ENCODE measurements around the gene ARF4.

The ARF4 gene

DNA sequence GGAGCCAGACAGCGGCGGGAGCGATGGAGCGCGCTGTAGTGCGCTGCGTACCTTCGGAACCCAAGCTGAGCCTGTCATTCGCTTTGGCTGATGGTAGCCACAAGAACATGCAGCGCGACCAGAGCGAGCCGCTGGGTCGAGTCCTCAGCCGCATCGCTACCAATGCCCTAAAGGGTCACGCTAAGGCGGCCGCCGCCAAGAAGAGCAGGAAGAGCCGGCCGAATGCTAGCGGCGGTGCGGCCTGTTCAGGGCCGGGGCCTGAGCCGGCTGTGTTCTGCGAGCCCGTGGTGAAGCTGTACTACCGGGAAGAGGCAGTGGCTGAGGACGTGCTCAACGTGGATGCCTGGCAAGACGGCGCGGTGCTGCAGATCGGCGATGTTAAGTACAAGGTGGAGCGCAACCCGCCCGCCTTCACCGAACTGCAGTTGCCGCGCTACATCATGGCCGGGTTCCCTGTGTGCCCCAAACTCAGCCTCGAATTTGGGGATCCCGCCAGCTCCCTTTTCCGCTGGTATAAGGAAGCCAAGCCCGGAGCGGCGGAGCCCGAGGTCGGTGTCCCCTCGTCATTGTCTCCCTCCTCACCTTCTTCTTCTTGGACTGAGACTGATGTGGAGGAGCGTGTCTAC is 40.6 kb downstream of the ARF4 start:
- Mint-ChIP-seq H3K36me3 (ENCODE audit: low read depth) (peaks cover 20% of the 10 kb centered on the region), H3K9me3 (no peaks in the 10 kb centered on the region), H3K4me1 (peaks cover 26% of the 10 kb centered on the region), H3K4me3 (peak overlapping the region; percentile 83 to 99 (median 86)), H3K27ac (peak overlapping the region; percentile 92 to 98 (median 98)), H3K27me3 (ENCODE audit: low read depth) (no peaks in the 10 kb centered on the region)
- TF ChIP-seq, protein P1, sequence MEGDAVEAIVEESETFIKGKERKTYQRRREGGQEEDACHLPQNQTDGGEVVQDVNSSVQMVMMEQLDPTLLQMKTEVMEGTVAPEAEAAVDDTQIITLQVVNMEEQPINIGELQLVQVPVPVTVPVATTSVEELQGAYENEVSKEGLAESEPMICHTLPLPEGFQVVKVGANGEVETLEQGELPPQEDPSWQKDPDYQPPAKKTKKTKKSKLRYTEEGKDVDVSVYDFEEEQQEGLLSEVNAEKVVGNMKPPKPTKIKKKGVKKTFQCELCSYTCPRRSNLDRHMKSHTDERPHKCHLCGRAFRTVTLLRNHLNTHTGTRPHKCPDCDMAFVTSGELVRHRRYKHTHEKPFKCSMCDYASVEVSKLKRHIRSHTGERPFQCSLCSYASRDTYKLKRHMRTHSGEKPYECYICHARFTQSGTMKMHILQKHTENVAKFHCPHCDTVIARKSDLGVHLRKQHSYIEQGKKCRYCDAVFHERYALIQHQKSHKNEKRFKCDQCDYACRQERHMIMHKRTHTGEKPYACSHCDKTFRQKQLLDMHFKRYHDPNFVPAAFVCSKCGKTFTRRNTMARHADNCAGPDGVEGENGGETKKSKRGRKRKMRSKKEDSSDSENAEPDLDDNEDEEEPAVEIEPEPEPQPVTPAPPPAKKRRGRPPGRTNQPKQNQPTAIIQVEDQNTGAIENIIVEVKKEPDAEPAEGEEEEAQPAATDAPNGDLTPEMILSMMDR (IDR thresholded peaks at IDR 0.05; ENCODE audit: unreplicated experiment in 3 of 3) = no peak

DNA sequence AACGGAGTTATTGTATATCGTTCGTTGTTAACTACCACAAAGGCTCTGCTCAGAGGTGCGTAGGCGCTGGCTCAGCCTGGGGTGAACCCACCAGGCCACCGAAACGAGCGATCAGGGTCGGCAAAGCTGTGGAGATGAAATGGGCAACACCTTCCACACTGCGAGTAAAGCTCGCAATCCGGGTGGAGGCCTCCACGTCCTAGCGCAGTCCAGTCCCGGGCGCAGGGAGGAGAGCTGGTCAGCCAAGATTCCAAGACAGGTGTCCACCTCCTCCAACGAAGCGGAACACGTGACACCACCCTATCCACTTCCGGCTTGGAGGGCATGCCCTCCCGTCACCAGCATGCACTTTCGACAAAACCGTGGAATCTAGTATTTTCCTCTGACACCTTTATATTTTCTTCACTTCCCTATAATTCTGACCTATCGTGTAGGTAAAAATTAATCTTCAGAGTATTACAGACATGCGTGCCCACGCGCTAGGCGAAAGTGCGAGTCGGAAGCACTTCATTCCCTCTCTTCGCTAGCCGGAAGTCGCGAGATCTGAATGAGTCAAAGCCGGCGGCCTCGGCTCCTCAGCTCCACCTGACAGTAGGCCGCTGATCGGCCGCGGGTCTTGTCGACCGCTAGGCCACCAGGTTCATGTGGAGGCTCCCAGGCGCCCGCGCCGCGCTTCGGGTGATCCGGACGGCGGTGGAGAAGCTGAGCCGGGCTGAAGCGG is 41.2 kb downstream of the ARF4 start, which contains the start of gene PDE12:
Gene PDE12 (plus strand): TSS at position 537 of the 721 bp plus-strand sequence. CDS start 106 bp downstream, at position 643.
- peaks cover 26% of the 10 kb centered on the region for H3K4me1 Mint-ChIP-seq
- H3K27me3 Mint-ChIP-seq (ENCODE audit: low read depth) = no peaks in the 10 kb centered on the region
- H3K9me3 Mint-ChIP-seq = no peaks in the 10 kb centered on the region
- H3K36me3 Mint-ChIP-seq (ENCODE audit: low read depth) = peaks cover 20% of the 10 kb centered on the region
- H3K27ac Mint-ChIP-seq = peak within 1 kb of the TSS; percentile 98 to 99 (median 98)
- peak within 1 kb of the TSS; percentile 83 to 99 (median 86) for H3K4me3 Mint-ChIP-seq
- TF ChIP-seq, protein P1 (IDR thresholded peaks at IDR 0.05; ENCODE audit: unreplicated experiment in 3 of 3) = no peak

DNA sequence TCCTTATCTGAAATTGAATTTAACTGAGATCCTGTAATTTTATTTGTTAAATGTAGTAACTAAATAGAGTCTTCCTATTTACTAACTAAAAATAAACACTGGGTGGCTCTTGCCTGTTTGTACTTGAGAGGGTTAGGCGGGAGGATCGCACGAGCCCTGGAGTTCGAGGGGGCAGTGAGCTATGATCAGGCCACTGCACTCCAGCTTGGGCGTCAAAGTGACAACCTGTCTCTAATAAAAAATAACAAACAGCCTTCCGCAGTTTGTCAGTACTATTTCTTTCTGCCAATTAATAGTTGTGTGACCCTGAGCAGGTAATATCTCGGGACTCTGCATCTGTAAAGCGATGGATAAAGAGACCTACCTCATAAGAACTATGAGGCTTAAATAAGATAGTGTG is 41.8 kb downstream of the ARF4 start:
- TF ChIP-seq, protein P1 (IDR thresholded peaks at IDR 0.05; ENCODE audit: unreplicated experiment in 3 of 3) = no peak
- peak overlapping the region; percentile 98 to 99 (median 98) for H3K27ac Mint-ChIP-seq
- no peaks in the 10 kb centered on the region for H3K9me3 Mint-ChIP-seq
- peaks cover 16% of the 10 kb centered on the region for H3K36me3 Mint-ChIP-seq (ENCODE audit: low read depth)
- H3K4me1 Mint-ChIP-seq = peaks cover 26% of the 10 kb centered on the region
- H3K27me3 Mint-ChIP-seq (ENCODE audit: low read depth) = no peaks in the 10 kb centered on the region
- H3K4me3 Mint-ChIP-seq = peak overlapping the region; percentile 83 to 99 (median 86)

DNA sequence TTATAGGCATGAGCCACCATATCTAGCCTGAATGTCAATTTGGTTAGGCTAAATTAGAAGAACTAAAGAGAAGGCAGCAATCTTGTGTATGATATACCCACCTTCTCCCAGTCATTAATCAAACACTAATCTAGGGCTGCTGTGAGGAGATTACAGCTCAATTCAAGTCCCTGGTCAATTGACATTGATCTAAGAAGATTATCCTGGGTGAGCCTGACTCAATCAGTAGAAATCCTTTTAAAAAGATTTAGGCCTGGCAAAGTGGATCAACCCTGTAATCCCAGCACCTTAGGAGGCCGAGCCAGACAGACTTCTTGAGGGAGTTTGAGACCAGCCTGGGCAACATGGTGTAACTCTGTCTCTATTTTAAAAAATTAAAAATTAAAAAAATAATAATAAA is 50.5 kb downstream of the ARF4 start:
- Mint-ChIP-seq H3K27me3 (ENCODE audit: low read depth) (no peaks in the 10 kb centered on the region), H3K4me1 (peaks cover 9% of the 10 kb centered on the region), H3K9me3 (no peaks in the 10 kb centered on the region), H3K27ac (no peak overlapping the region), H3K4me3 (no peak overlapping the region), H3K36me3 (ENCODE audit: low read depth) (no peaks in the 10 kb centered on the region)
- TF ChIP-seq, protein P1 (IDR thresholded peaks at IDR 0.05; ENCODE audit: unreplicated experiment in 3 of 3) = no peak

DNA sequence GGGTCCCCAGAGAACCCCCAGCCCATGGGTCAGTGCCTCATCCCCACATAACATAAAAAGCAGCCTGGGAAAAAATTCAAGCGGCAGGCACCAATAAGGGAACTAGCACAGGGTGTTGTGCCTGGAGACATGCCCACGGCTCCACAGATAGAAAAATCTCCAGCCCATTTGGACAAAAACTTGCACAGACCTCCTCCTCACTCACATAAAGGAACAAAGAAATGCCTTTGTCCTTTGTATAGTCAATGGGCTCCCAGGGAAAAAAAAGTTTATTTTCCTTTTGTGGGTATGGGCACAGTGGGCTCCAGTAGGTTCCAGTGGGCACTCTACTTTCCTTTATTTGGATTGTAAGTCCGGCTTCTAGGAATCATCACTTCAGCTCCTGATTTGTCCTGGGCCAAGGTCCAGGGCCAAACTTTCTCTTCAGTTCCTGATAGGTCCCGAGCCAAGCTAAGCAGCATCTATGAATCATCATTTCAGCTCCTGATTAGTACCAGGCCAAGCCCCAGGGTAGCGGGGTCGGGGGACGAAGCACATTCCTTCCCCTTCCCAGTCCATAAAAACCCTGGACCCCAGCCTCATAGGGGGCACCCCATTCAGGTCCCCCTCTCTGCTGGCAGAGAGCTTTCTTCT is 51.4 kb downstream of the ARF4 start:
- H3K4me3 Mint-ChIP-seq = no peak overlapping the region
- no peaks in the 10 kb centered on the region for H3K9me3 Mint-ChIP-seq
- H3K4me1 Mint-ChIP-seq = peaks cover 9% of the 10 kb centered on the region
- TF ChIP-seq, protein P1 (IDR thresholded peaks at IDR 0.05; ENCODE audit: unreplicated experiment in 3 of 3) = no peak
- no peaks in the 10 kb centered on the region for H3K27me3 Mint-ChIP-seq (ENCODE audit: low read depth)
- H3K36me3 Mint-ChIP-seq (ENCODE audit: low read depth) = no peaks in the 10 kb centered on the region
- H3K27ac Mint-ChIP-seq = no peak overlapping the region
